ENCODE measurements around the gene CDH13.

CDH13 gene

GRCh38 chr16:83630979-83631378 lies 1004.2 kb downstream of the CDH13 start:
- H3K9ac ChIP-seq (ENCODE audit: insufficient read length), result no peak overlapping the region
- no peak for DNase-seq (ENCODE audit: low read depth, low spot score)
- no peak overlapping the region for H3K4me3 ChIP-seq
- H3K27ac ChIP-seq, result no peak overlapping the region
- TF ChIP-seq FOXP2 (optimal IDR thresholded peaks at IDR 0.05; ENCODE audit: control extremely low read depth, extremely low read length, insufficient read depth) (no peak), POLR2AphosphoS5 (IDR thresholded peaks at IDR 0.05; ENCODE audit: borderline replicate concordance, low read depth, low read length) (no peak), EZH2 (IDR thresholded peaks at IDR 0.05) (no peak)
- H3K36me3 ChIP-seq (ENCODE audit: insufficient read depth, low read length), result no peaks in the 10 kb centered on the region
- no peaks in the 10 kb centered on the region for H3K9me3 ChIP-seq (ENCODE audit: low read depth, low read length)

GRCh38 chr16:83633286-83633685 lies 1006.5 kb downstream of the CDH13 start:
- H3K9me3 ChIP-seq (ENCODE audit: low read depth, low read length), result no peaks in the 10 kb centered on the region
- no peak overlapping the region for H3K27ac ChIP-seq
- TF ChIP-seq EZH2 (IDR thresholded peaks at IDR 0.05) (no peak), POLR2AphosphoS5 (IDR thresholded peaks at IDR 0.05; ENCODE audit: borderline replicate concordance, low read depth, low read length) (no peak), FOXP2 (optimal IDR thresholded peaks at IDR 0.05; ENCODE audit: control extremely low read depth, extremely low read length, insufficient read depth) (no peak)
- no peaks in the 10 kb centered on the region for H3K36me3 ChIP-seq (ENCODE audit: insufficient read depth, low read length)
- H3K4me3 ChIP-seq, result no peak overlapping the region
- no peak for DNase-seq (ENCODE audit: low read depth, low spot score)
- H3K9ac ChIP-seq (ENCODE audit: insufficient read length), result no peak overlapping the region

GRCh38 chr16:83648347-83648746 lies 1021.6 kb downstream of the CDH13 start:
- no peak for DNase-seq (ENCODE audit: low read depth, low spot score)
- Histone ChIP-seq H3K9me3 (ENCODE audit: low read depth, low read length) (no peaks in the 10 kb centered on the region), H3K9ac (ENCODE audit: insufficient read length) (no peak overlapping the region), H3K27ac (no peak overlapping the region), H3K36me3 (ENCODE audit: insufficient read depth, low read length) (no peaks in the 10 kb centered on the region), H3K4me3 (no peak overlapping the region)
- no peak for TF ChIP-seq POLR2AphosphoS5 (IDR thresholded peaks at IDR 0.05; ENCODE audit: borderline replicate concordance, low read depth, low read length)
- TF ChIP-seq EZH2 (IDR thresholded peaks at IDR 0.05), result no peak
- TF ChIP-seq FOXP2 (optimal IDR thresholded peaks at IDR 0.05; ENCODE audit: control extremely low read depth, extremely low read length, insufficient read depth), result no peak

- Histone ChIP-seq H3K36me3 (ENCODE audit: insufficient read depth, low read length) (no peaks in the 10 kb centered on the region), H3K27ac (no peak overlapping the region), H3K4me3 (no peak overlapping the region), H3K9ac (ENCODE audit: insufficient read length) (no peak overlapping the region), H3K9me3 (ENCODE audit: low read depth, low read length) (no peaks in the 10 kb centered on the region)
- no peak for DNase-seq (ENCODE audit: low read depth, low spot score)
- TF ChIP-seq EZH2 (IDR thresholded peaks at IDR 0.05) (no peak), FOXP2 (optimal IDR thresholded peaks at IDR 0.05; ENCODE audit: control extremely low read depth, extremely low read length, insufficient read depth) (no peak), POLR2AphosphoS5 (IDR thresholded peaks at IDR 0.05; ENCODE audit: borderline replicate concordance, low read depth, low read length) (no peak)
Observed at GRCh38 chr16:83651871-83652270, 1025.1 kb downstream of the CDH13 start.

GRCh38 chr16:83652943-83653342 lies 1026.2 kb downstream of the CDH13 start:
- Histone ChIP-seq H3K36me3 (ENCODE audit: insufficient read depth, low read length) (no peaks in the 10 kb centered on the region), H3K9me3 (ENCODE audit: low read depth, low read length) (no peaks in the 10 kb centered on the region), H3K27ac (no peak overlapping the region), H3K4me3 (no peak overlapping the region), H3K9ac (ENCODE audit: insufficient read length) (no peak overlapping the region)
- TF ChIP-seq EZH2 (IDR thresholded peaks at IDR 0.05), result no peak
- no peak for TF ChIP-seq POLR2AphosphoS5 (IDR thresholded peaks at IDR 0.05; ENCODE audit: borderline replicate concordance, low read depth, low read length)
- no peak for TF ChIP-seq FOXP2 (optimal IDR thresholded peaks at IDR 0.05; ENCODE audit: control extremely low read depth, extremely low read length, insufficient read depth)
- no peak for DNase-seq (ENCODE audit: low read depth, low spot score)

GRCh38 chr16:83653785-83654184 lies 1027.0 kb downstream of the CDH13 start:
- Histone ChIP-seq H3K4me3 (no peak overlapping the region), H3K9ac (ENCODE audit: insufficient read length) (no peak overlapping the region), H3K9me3 (ENCODE audit: low read depth, low read length) (no peaks in the 10 kb centered on the region), H3K27ac (no peak overlapping the region), H3K36me3 (ENCODE audit: insufficient read depth, low read length) (no peaks in the 10 kb centered on the region)
- TF ChIP-seq POLR2AphosphoS5 (IDR thresholded peaks at IDR 0.05; ENCODE audit: borderline replicate concordance, low read depth, low read length) (no peak), FOXP2 (optimal IDR thresholded peaks at IDR 0.05; ENCODE audit: control extremely low read depth, extremely low read length, insufficient read depth) (no peak), EZH2 (IDR thresholded peaks at IDR 0.05) (no peak)
- DNase-seq (ENCODE audit: low read depth, low spot score), result no peak

GRCh38 chr16:83660282-83660681 lies 1033.5 kb downstream of the CDH13 start:
- TF ChIP-seq FOXP2 (optimal IDR thresholded peaks at IDR 0.05; ENCODE audit: control extremely low read depth, extremely low read length, insufficient read depth), result no peak
- TF ChIP-seq POLR2AphosphoS5 (IDR thresholded peaks at IDR 0.05; ENCODE audit: borderline replicate concordance, low read depth, low read length), result no peak
- TF ChIP-seq EZH2 (IDR thresholded peaks at IDR 0.05), result no peak
- H3K9me3 ChIP-seq (ENCODE audit: low read depth, low read length), result no peaks in the 10 kb centered on the region
- DNase-seq (ENCODE audit: low read depth, low spot score), result no peak

GRCh38 chr16:83661656-83662055 lies 1034.9 kb downstream of the CDH13 start:
- H3K9me3 ChIP-seq (ENCODE audit: low read depth, low read length), result no peaks in the 10 kb centered on the region
- no peak for DNase-seq (ENCODE audit: low read depth, low spot score)
- H3K4me3 ChIP-seq, result no peak overlapping the region
- no peak overlapping the region for H3K27ac ChIP-seq
- H3K9ac ChIP-seq (ENCODE audit: insufficient read length), result no peak overlapping the region
- no peak for TF ChIP-seq FOXP2 (optimal IDR thresholded peaks at IDR 0.05; ENCODE audit: control extremely low read depth, extremely low read length, insufficient read depth)
- no peak for TF ChIP-seq POLR2AphosphoS5 (IDR thresholded peaks at IDR 0.05; ENCODE audit: borderline replicate concordance, low read depth, low read length)
- no peak for TF ChIP-seq EZH2 (IDR thresholded peaks at IDR 0.05)
- H3K36me3 ChIP-seq (ENCODE audit: insufficient read depth, low read length), result no peaks in the 10 kb centered on the region

More at GRCh38 chr16:83660282-83660681, 1033.5 kb downstream of the CDH13 start:
- Histone ChIP-seq H3K4me3 (no peak overlapping the region), H3K36me3 (ENCODE audit: insufficient read depth, low read length) (no peaks in the 10 kb centered on the region), H3K27ac (no peak overlapping the region), H3K9ac (ENCODE audit: insufficient read length) (no peak overlapping the region)

- no peak overlapping the region for H3K4me3 ChIP-seq
- no peak overlapping the region for H3K9ac ChIP-seq (ENCODE audit: insufficient read length)
- H3K27ac ChIP-seq, result no peak overlapping the region
- TF ChIP-seq FOXP2 (optimal IDR thresholded peaks at IDR 0.05; ENCODE audit: control extremely low read depth, extremely low read length, insufficient read depth), result no peak
- no peak for TF ChIP-seq EZH2 (IDR thresholded peaks at IDR 0.05)
- no peak for TF ChIP-seq POLR2AphosphoS5 (IDR thresholded peaks at IDR 0.05; ENCODE audit: borderline replicate concordance, low read depth, low read length)
- no peak for DNase-seq (ENCODE audit: low read depth, low spot score)
- no peaks in the 10 kb centered on the region for H3K36me3 ChIP-seq (ENCODE audit: insufficient read depth, low read length)
- H3K9me3 ChIP-seq (ENCODE audit: low read depth, low read length), result no peaks in the 10 kb centered on the region
Observed at GRCh38 chr16:83666449-83666848, 1039.7 kb downstream of the CDH13 start.

Measured in SK-N-MC (cell line).